GM12872 (cell line): Measurements from ENCODE around the gene POU6F2.

Experiments
- CTCF ChIP-seq: IDR thresholded peaks from 3 replicates; pipeline ENCODE4 v1.5.1; 2011; ENCODE audit warnings: low read depth, mild to moderate bottlenecking, low read length, moderate library complexity; ENCODE audit not compliant: insufficient read depth

POU6F2 gene

GRCh38 chr7:39098506-39098905 lies 120.8 kb downstream of the POU6F2 start:
- TF ChIP-seq CTCF: no peak

GRCh38 chr7:39099146-39099545 lies 121.4 kb downstream of the POU6F2 start:
- no peak for TF ChIP-seq CTCF

- no peak for TF ChIP-seq CTCF
These were observed 122.6 kb downstream of the POU6F2 start for GRCh38 chr7:39100270-39100669.

- no peak for TF ChIP-seq CTCF
These were observed 124.5 kb downstream of the POU6F2 start for GRCh38 chr7:39102234-39102633.

GRCh38 chr7:39105720-39106119 lies 128.0 kb downstream of the POU6F2 start:
- TF ChIP-seq CTCF: no peak

- no peak for TF ChIP-seq CTCF
These were observed 148.1 kb downstream of the POU6F2 start for GRCh38 chr7:39125846-39126245.

- TF ChIP-seq CTCF: no peak
These were observed 149.3 kb downstream of the POU6F2 start for GRCh38 chr7:39127058-39127457.
